Mesodermal cell (in vitro differentiated cells): Measurements from ENCODE around the gene MRPL22.
"Not testable (repeated sequence)": the region's sequence is repeated elsewhere in the genome, so short reads cannot be mapped to it uniquely, and the experiment has no call there.

Source experiments
- H3K27ac ChIP-seq: 2 replicates; pipeline ENCODE4 v1.7.0; 2013; ENCODE audit warnings: mild to moderate bottlenecking, low read depth, low read length, moderate library complexity; ENCODE audit not compliant: severe bottlenecking
- H3K36me3 ChIP-seq: 2 replicates; pipeline ENCODE4 v1.7.1; 2013; ENCODE audit warnings: mild to moderate bottlenecking, low read length, moderate library complexity; ENCODE audit not compliant: control insufficient read depth, insufficient read depth
- H3K4me1 ChIP-seq: one replicate; pipeline ENCODE4 v1.7.1; 2013; ENCODE audit warnings: mild to moderate bottlenecking, low read length; ENCODE audit not compliant: insufficient read depth, control insufficient read depth, poor library complexity, severe bottlenecking
- H3K4me3 ChIP-seq: 2 replicates; pipeline ENCODE4 v1.7.0; 2013; ENCODE audit warnings: low read length, control low read depth, mild to moderate bottlenecking; ENCODE audit not compliant: insufficient read depth, poor library complexity, severe bottlenecking; ENCODE audit errors: extremely low read depth
- H3K9me3 ChIP-seq: 2 replicates; pipeline ENCODE4 v1.7.1; 2013; ENCODE audit warnings: mild to moderate bottlenecking, low read length, moderate library complexity; ENCODE audit not compliant: control insufficient read depth
- WGBS, 2 experiments: methylation state at CpG; one replicate each; pipeline ENCODE4 v1.1.5; 2013; ENCODE audit warnings: missing lambda C conversion rate in 2 of 2; ENCODE audit not compliant: insufficient coverage in 2 of 2; 5-methylcytosine and 5-hydroxymethylcytosine counted together

MRPL22 gene

DNA sequence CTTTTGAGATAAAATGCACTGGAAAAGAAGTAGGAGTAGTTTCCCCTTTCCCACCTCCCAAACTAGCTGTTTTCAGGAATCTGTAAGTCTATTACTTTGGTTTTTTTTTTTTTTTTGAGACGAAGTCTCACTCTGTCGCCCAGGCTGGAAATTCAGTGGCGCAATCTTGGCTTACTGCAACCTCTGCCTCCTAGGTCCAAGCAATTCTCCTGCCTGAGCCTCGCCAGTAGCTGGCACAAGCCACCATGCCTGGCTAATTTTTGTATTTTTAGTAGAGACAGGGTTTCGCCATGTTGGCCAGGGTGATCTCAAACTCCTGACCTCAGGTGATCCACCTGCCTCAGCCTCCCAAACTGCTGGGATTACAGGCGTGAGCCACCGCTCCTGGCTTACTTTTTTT is 35.3 kb upstream of the MRPL22 start:
- H3K4me1 ChIP-seq, H3K9me3 ChIP-seq, H3K27ac ChIP-seq, H3K4me3 ChIP-seq: not testable (repeated sequence)
- 82 to 100% methylated on average over 3 to 4 of the region's 7 CpGs for WGBS, 2 experiments
- peaks cover 72% of the 10 kb centered on the region for H3K36me3 ChIP-seq

DNA sequence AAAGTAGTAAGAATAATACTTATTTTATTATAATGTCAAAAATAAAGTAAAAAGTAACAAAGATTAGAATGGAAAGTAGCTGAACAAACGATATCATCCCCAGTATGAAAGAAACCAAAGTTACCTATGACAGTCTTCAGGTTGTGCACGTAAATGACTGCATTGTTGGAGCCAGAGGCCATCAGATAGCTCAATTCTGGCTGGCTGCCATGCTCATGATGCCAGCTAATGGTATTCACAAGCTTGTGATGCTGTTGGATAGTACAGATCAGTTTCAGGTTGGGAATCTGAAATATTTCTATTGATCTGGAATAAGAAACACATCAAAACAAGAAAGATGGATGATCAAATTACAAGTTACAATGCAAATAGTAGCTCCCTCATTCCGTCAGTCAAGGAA is 24.0 kb upstream of the MRPL22 start:
- Histone ChIP-seq H3K4me1 (no peaks in the 10 kb centered on the region), H3K27ac (no peak overlapping the region), H3K9me3 (no peaks in the 10 kb centered on the region), H3K4me3 (no peak overlapping the region), H3K36me3 (peaks cover 59% of the 10 kb centered on the region)
- 87 to 100% methylated on average over 2 of the region's 3 CpGs for WGBS, 2 experiments

DNA sequence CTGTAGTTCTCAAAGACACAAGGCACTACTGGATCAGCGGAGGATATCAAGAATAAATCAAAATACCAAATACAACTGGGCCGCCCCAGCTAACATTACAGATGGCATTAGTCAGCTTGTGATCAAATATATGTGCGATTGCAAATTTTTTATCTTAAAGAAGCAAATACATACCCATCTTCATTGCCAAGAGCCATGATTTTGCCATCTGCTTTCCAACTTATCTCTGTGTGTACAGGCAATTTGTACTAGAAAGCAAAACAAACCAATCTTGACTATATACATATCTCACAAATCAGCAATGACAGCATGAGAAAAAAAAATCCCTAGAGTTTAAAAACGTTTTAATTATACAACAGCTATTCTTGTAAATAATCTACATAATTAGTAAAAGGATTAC is 23.1 kb upstream of the MRPL22 start:
- Histone ChIP-seq H3K4me3 (no peak overlapping the region), H3K9me3 (no peaks in the 10 kb centered on the region), H3K4me1 (no peaks in the 10 kb centered on the region), H3K36me3 (peaks cover 51% of the 10 kb centered on the region), H3K27ac (no peak overlapping the region)
- 100% methylated on average over 2 of the region's 4 CpGs; no CpG with 5 or more reads in 1 of the 2 experiments for WGBS, 2 experiments

DNA sequence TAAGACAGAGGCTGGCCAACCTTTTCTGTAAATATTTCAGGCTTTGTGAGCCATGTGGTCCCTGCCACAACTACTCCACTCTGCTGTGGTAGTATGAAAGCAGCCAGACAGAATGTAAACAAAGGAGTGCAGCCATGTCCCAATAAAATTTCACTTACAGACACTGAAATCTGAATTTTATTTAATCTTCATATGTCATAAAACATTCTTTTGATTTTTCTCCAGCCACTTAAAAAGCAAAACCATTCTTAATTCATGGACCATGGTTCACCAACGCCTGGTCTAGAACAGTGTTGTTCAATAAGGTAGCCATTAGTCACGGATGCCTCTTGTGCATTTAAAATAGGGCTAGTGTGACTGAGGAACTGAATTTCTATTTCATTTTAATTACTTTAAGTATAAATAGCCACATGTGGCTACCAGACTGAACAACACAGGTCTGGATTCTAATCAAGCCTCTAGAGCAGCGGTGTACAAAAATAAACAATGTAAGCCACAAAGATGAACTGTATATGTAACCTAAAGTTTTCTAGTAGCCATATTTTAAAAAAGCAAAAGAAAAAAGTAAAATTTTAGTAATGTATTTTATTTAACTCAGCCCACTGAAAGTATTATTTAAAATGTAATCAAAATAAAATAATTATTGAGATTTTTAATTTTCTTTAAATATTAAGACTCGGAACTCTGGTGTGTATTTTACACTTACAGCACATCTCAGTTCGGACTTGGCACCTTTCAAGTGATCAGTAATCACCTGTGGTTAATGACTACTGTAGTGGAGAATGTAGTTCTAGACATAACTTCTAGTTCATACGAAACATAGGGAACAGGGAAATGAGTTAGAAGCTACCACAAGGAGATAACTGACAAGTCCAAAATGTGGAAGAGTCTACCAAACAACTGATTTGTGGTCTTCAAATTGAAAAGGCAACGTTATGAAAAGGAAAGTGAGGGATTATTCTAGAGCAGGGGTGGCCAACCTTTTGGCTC is 17.1 kb upstream of the MRPL22 start:
- Histone ChIP-seq H3K4me3 (no peak overlapping the region), H3K36me3 (peaks cover 64% of the 10 kb centered on the region), H3K9me3 (no peaks in the 10 kb centered on the region), H3K4me1 (no peaks in the 10 kb centered on the region), H3K27ac (no peak overlapping the region)
- 100% methylated on average over 1 to 2 of the region's 7 CpGs for WGBS, 2 experiments

DNA sequence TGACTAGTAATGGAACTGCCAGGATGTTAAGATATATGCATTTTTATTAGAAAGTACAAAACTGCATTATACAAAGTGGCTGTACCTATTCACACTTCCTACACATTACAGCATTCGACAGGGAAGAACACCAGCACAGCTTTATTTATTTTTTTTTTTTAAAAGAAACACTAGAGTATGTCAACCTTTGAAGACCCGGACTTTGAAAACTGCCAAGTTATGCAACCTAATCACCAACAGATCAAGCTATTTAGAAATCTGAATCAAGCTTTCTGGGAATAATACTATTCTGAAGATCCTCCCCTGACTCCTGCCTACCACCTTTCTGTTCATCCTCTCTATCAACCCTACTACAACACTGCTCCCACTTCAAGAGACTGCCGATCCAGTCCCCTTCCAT is 7.3 kb upstream of the MRPL22 start:
- peaks cover 67% of the 10 kb centered on the region for H3K36me3 ChIP-seq
- no peaks in the 10 kb centered on the region for H3K9me3 ChIP-seq
- no peaks in the 10 kb centered on the region for H3K4me1 ChIP-seq
- no peak overlapping the region for H3K27ac ChIP-seq
- 89 to 100% methylated on average over 2 of the region's 3 CpGs for WGBS, 2 experiments
- no peak overlapping the region for H3K4me3 ChIP-seq

DNA sequence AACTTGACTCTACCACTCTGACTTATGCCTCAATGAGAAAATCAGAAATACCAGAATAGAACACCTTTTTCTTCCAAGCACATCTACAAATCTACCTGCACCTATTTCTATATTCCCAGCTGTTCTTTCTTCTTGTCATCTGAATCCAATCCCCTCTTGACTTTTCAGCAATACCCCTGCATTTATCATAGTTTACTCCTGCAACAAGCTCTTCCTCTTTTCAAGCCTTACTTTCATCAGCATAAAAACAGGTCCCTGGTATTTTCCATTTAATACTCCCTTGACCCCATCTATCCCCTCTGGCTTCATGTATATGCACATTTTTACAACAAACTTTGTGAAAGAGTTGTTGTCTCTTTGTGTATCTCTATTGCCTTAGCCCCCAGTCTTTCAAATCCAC is 6.0 kb upstream of the MRPL22 start:
- Histone ChIP-seq H3K36me3 (peaks cover 56% of the 10 kb centered on the region), H3K4me3 (no peak overlapping the region), H3K4me1 (no peaks in the 10 kb centered on the region), H3K27ac (no peak overlapping the region), H3K9me3 (no peaks in the 10 kb centered on the region)

DNA sequence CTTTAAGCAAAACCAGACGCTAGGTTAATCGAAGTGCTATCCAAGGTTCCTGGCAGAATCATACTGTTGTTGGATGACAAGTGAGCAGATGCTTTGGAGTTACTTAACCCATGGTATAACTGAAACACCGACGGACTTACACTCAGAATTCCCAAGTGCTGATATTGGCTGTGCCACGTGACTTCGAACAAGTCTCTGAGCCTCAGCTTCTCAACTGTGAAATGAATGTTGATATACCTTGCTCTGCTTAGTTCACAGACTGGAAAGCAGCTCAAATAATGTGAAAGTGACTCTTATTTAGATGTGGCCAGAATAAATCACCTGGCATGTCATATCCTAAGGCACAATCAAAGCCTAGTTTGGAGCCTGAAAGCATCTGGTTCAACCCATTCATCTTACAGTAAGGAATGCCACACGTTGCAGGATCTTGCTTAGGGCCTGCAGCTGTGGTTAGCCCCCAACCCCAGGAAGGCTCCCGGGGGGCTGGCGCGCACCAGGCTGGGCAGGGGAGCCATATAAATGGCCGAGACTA is 3.6 kb upstream of the MRPL22 start:
- Histone ChIP-seq H3K27ac (no peak overlapping the region), H3K4me1 (no peaks in the 10 kb centered on the region), H3K9me3 (no peaks in the 10 kb centered on the region), H3K36me3 (peaks cover 35% of the 10 kb centered on the region), H3K4me3 (peak overlapping the region; percentile 71)
- 13 to 22% methylated on average over 6 to 10 of the region's 11 CpGs for WGBS, 2 experiments

DNA sequence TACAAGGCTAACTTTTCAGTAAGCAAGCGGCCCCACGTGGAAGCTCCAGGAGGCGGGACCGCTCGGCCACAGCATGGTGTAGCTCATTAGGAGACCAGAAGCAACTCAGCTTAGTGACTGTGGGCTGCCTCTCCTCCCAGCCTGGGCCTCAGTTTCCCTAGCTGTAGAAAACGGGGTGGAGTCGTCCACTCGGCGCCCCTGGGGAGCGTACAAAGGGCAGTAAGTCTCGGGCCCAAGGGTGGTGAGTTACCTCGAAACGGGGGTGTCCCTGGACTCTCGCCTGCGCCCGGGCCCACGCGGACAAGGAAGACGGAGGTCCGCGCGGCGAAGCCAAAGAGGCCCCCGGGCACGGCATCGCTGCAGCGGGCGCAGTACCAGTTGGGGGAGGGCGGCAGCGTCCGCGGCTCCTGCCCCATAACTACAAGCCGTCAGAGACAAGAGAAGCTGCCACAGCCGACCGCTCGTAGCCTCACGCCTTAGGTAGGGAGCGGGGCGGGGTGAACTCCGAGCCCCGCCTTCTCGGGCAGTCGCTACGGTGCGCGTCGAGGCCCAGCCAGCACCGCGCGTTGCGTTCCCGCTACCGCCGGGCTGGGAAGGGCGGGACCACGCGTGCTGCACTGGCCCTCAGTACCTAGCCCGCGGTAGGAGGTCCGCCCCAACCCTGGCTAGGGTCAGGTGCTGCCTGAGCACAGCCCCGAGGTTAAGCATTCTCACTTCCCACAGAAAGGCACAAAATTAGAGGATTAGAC is 3.0 kb upstream of the MRPL22 start, which contains the start of gene GEMIN5:
Gene GEMIN5 (minus strand): TSS at position 494 of the 749 bp plus-strand sequence. CDS start 78 bp downstream, at position 416.
- Histone ChIP-seq H3K27ac (peak within 1 kb of the TSS; percentile 52), H3K36me3 (peaks cover 29% of the 10 kb centered on the region), H3K9me3 (no peaks in the 10 kb centered on the region), H3K4me3 (peak within 1 kb of the TSS; percentile 71), H3K4me1 (no peaks in the 10 kb centered on the region)
- 0% methylated on average over 54 to 58 of the region's 61 CpGs for WGBS, 2 experiments

DNA sequence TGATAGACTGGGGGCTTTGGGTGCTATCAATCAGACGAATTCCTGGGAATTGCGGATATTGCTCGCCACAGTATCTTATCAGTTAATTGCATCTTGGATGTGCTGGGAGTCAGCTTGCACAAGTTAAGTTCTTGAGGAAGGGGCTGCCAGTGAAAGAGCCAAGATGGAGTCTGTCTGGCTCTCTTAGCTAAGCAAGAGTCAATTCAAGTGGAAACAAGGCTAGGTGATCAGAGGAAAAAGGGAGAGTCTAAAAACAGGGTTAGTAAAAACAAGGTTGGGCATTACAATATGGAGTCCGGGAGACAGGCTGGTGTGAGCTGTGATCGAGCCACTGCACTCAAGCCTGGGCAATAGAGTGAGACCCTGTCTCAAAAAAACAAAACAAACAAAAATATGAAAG is 1.5 kb upstream of the MRPL22 start:
- WGBS, 2 experiments: 96 to 97% methylated on average over 3 to 5 of the region's 5 CpGs
- not testable (repeated sequence) for H3K27ac ChIP-seq

DNA sequence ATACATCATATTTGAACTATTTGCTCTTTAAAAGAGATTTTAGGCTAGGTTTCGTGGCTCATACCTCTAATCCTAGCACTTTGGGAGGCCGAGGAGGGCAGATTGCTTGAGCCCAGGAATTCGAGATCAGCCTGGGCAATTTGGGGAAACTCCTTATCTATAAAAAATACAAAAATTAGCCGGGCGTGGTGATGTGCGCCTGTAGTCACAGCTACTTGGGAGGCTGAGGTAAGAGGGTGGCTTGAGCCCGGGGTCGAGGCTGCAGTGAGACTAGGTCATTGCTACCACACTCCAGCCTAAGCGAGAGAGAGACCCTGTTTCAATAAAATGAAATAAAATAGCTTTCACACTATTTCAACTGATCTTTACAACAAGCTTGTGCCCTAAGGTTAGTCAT is 500 bp upstream of the MRPL22 start:
- H3K27ac ChIP-seq: no peak overlapping the region
- 87 to 91% methylated on average over 3 to 6 of the region's 9 CpGs for WGBS, 2 experiments

More for the DNA sequence above, 1.5 kb upstream of the MRPL22 start:
- H3K9me3 ChIP-seq, H3K4me3 ChIP-seq, H3K4me1 ChIP-seq: not testable (repeated sequence)
- H3K36me3 ChIP-seq: peaks cover 18% of the 10 kb centered on the region

More for the DNA sequence above, 500 bp upstream of the MRPL22 start:
- H3K4me1 ChIP-seq: no peaks in the 10 kb centered on the region
- H3K9me3 ChIP-seq: no peaks in the 10 kb centered on the region
- H3K36me3 ChIP-seq: peaks cover 14% of the 10 kb centered on the region
- H3K4me3 ChIP-seq: peak overlapping the region; percentile 85
